ENCODE measurements around the gene KDELR3. TPM values are rescaled to one million over a fixed set of nuclear protein-coding genes. Genes with fewer than 3 reads are reported as not detected.

The KDELR3 gene
- total RNA-seq, 1 experiment from 2014 or later: 8.2 TPM

- Histone ChIP-seq H3K36me3 (replicated peaks; ENCODE audit: control insufficient read depth, insufficient read depth, low read length) (no peaks in the 10 kb centered on the region), H3K4me3 (ENCODE audit: insufficient read depth, low read depth, low read length) (no peak overlapping the region), H3K27me3 (ENCODE audit: control insufficient read depth, insufficient read depth, low read length) (no peaks in the 10 kb centered on the region)
- peak; percentile 49 for DNase-seq
Measured at GRCh38 chr22:38474003-38474607, 6.2 kb downstream of the KDELR3 start.

GRCh38 chr22:38477585-38477984 lies 9.7 kb downstream of the KDELR3 start:
- Histone ChIP-seq H3K27me3 (ENCODE audit: control insufficient read depth, insufficient read depth, low read length) (no peaks in the 10 kb centered on the region), H3K4me3 (ENCODE audit: insufficient read depth, low read depth, low read length) (no peak overlapping the region), H3K36me3 (replicated peaks; ENCODE audit: control insufficient read depth, insufficient read depth, low read length) (peaks cover 7% of the 10 kb centered on the region)
- no peak for DNase-seq

GRCh38 chr22:38479096-38479837 lies 11.4 kb downstream of the KDELR3 start:
- Histone ChIP-seq H3K27me3 (ENCODE audit: control insufficient read depth, insufficient read depth, low read length) (no peaks in the 10 kb centered on the region), H3K36me3 (replicated peaks; ENCODE audit: control insufficient read depth, insufficient read depth, low read length) (peaks cover 19% of the 10 kb centered on the region), H3K4me3 (ENCODE audit: insufficient read depth, low read depth, low read length) (no peak overlapping the region)
- DNase-seq: no peak

GRCh38 chr22:38481162-38481870 lies 13.4 kb downstream of the KDELR3 start:
- Histone ChIP-seq H3K4me3 (ENCODE audit: insufficient read depth, low read depth, low read length) (no peak overlapping the region), H3K27me3 (ENCODE audit: control insufficient read depth, insufficient read depth, low read length) (no peaks in the 10 kb centered on the region), H3K36me3 (replicated peaks; ENCODE audit: control insufficient read depth, insufficient read depth, low read length) (peaks cover 34% of the 10 kb centered on the region)
- no peak for DNase-seq

GRCh38 chr22:38481871-38482332 lies 14.0 kb downstream of the KDELR3 start:
- no peak for DNase-seq
- H3K36me3 ChIP-seq (replicated peaks; ENCODE audit: control insufficient read depth, insufficient read depth, low read length): peaks cover 36% of the 10 kb centered on the region

GRCh38 chr22:38482662-38483308 lies 14.9 kb downstream of the KDELR3 start:
- peaks cover 39% of the 10 kb centered on the region for H3K36me3 ChIP-seq (replicated peaks; ENCODE audit: control insufficient read depth, insufficient read depth, low read length)
- no peak overlapping the region for H3K4me3 ChIP-seq (ENCODE audit: insufficient read depth, low read depth, low read length)
- H3K27me3 ChIP-seq (ENCODE audit: control insufficient read depth, insufficient read depth, low read length): no peaks in the 10 kb centered on the region
- DNase-seq: no peak

More at GRCh38 chr22:38481871-38482332, 14.0 kb downstream of the KDELR3 start:
- no peaks in the 10 kb centered on the region for H3K27me3 ChIP-seq (ENCODE audit: control insufficient read depth, insufficient read depth, low read length)
- H3K4me3 ChIP-seq (ENCODE audit: insufficient read depth, low read depth, low read length): no peak overlapping the region

- Histone ChIP-seq H3K36me3 (replicated peaks; ENCODE audit: control insufficient read depth, insufficient read depth, low read length) (peaks cover 51% of the 10 kb centered on the region), H3K27me3 (ENCODE audit: control insufficient read depth, insufficient read depth, low read length) (no peaks in the 10 kb centered on the region), H3K4me3 (ENCODE audit: insufficient read depth, low read depth, low read length) (no peak overlapping the region)
- no peak for DNase-seq
Measured at GRCh38 chr22:38484244-38484643, 16.3 kb downstream of the KDELR3 start.

- Histone ChIP-seq H3K4me3 (ENCODE audit: insufficient read depth, low read depth, low read length) (no peak overlapping the region), H3K36me3 (replicated peaks; ENCODE audit: control insufficient read depth, insufficient read depth, low read length) (peaks cover 63% of the 10 kb centered on the region), H3K27me3 (ENCODE audit: control insufficient read depth, insufficient read depth, low read length) (no peaks in the 10 kb centered on the region)
- no peak for DNase-seq
Measured at GRCh38 chr22:38485783-38486182, 17.9 kb downstream of the KDELR3 start.

GRCh38 chr22:38487946-38488345 lies 20.1 kb downstream of the KDELR3 start:
- H3K36me3 ChIP-seq (replicated peaks; ENCODE audit: control insufficient read depth, insufficient read depth, low read length): peaks cover 65% of the 10 kb centered on the region
- no peak for DNase-seq
- no peak overlapping the region for H3K4me3 ChIP-seq (ENCODE audit: insufficient read depth, low read depth, low read length)
- H3K27me3 ChIP-seq (ENCODE audit: control insufficient read depth, insufficient read depth, low read length): no peaks in the 10 kb centered on the region

GRCh38 chr22:38489142-38489541 lies 21.2 kb downstream of the KDELR3 start:
- H3K36me3 ChIP-seq (replicated peaks; ENCODE audit: control insufficient read depth, insufficient read depth, low read length): peaks cover 66% of the 10 kb centered on the region
- H3K4me3 ChIP-seq (ENCODE audit: insufficient read depth, low read depth, low read length): no peak overlapping the region
- DNase-seq: no peak
- no peaks in the 10 kb centered on the region for H3K27me3 ChIP-seq (ENCODE audit: control insufficient read depth, insufficient read depth, low read length)

GRCh38 chr22:38489561-38490145 lies 21.8 kb downstream of the KDELR3 start:
- no peaks in the 10 kb centered on the region for H3K27me3 ChIP-seq (ENCODE audit: control insufficient read depth, insufficient read depth, low read length)
- DNase-seq: no peak
- H3K4me3 ChIP-seq (ENCODE audit: insufficient read depth, low read depth, low read length): no peak overlapping the region
- H3K36me3 ChIP-seq (replicated peaks; ENCODE audit: control insufficient read depth, insufficient read depth, low read length): peaks cover 65% of the 10 kb centered on the region

- H3K4me3 ChIP-seq (ENCODE audit: insufficient read depth, low read depth, low read length): no peak overlapping the region
- no peaks in the 10 kb centered on the region for H3K27me3 ChIP-seq (ENCODE audit: control insufficient read depth, insufficient read depth, low read length)
- peaks cover 64% of the 10 kb centered on the region for H3K36me3 ChIP-seq (replicated peaks; ENCODE audit: control insufficient read depth, insufficient read depth, low read length)
- no peak for DNase-seq
Measured at GRCh38 chr22:38490475-38490874, 22.6 kb downstream of the KDELR3 start.

- Histone ChIP-seq H3K36me3 (replicated peaks; ENCODE audit: control insufficient read depth, insufficient read depth, low read length) (peaks cover 65% of the 10 kb centered on the region), H3K27me3 (ENCODE audit: control insufficient read depth, insufficient read depth, low read length) (no peaks in the 10 kb centered on the region), H3K4me3 (ENCODE audit: insufficient read depth, low read depth, low read length) (no peak overlapping the region)
- no peak for DNase-seq
Measured at GRCh38 chr22:38490915-38491314, 23.0 kb downstream of the KDELR3 start.

GRCh38 chr22:38491707-38492348 lies 23.9 kb downstream of the KDELR3 start:
- H3K36me3 ChIP-seq (replicated peaks; ENCODE audit: control insufficient read depth, insufficient read depth, low read length): peaks cover 70% of the 10 kb centered on the region
- H3K27me3 ChIP-seq (ENCODE audit: control insufficient read depth, insufficient read depth, low read length): no peaks in the 10 kb centered on the region

More at GRCh38 chr22:38491707-38492348, 23.9 kb downstream of the KDELR3 start:
- no peak for DNase-seq
- H3K4me3 ChIP-seq (ENCODE audit: insufficient read depth, low read depth, low read length): no peak overlapping the region

Measured in H7 (cell line).